Measurements from ENCODE around the gene SERPINA5.

DNA sequence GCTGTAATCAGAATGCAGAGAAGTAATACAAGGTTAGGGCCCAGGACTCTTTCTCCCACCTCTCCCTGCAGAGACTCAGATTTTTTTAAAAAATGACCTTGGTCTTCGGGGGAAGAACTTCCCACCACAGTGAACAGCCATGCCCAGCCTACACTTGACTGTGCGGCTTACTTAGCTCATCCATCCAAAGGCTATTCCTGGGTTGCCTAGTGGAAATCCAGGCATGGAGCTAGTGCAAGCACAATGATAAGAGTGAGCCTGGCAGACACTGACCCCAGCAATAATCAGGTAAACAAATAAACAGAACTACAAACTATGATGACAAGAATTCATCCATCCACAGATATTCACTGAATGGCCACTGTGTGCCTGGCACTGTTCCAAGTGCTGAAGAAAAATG, 14.7 kb downstream of the SERPINA5 start:
- TF ChIP-seq ZNF629 (CRISPR knock-in tag; conservative IDR thresholded peaks at IDR 0.05) (no peak), NR2C2 (CRISPR knock-in tag; IDR thresholded peaks at IDR 0.05; ENCODE audit: borderline replicate concordance) (no peak), FLYWCH1 (CRISPR knock-in tag; IDR thresholded peaks at IDR 0.05) (no peak), IKZF4 (CRISPR knock-in tag; IDR thresholded peaks at IDR 0.05; ENCODE audit: borderline replicate concordance, low read depth, not compliant biosample characterization) (no peak), CCAR2 (optimal IDR thresholded peaks at IDR 0.05; ENCODE audit: low read depth, low read length) (no peak), RAD21 (CRISPR knock-in tag; IDR thresholded peaks at IDR 0.05) (no peak), ZBTB38 (CRISPR knock-in tag; IDR thresholded peaks at IDR 0.05) (no peak), RFX5 (IDR thresholded peaks at IDR 0.05; ENCODE audit: low read depth, low read length) (no peak)
- TF ChIP-seq, protein P1, sequence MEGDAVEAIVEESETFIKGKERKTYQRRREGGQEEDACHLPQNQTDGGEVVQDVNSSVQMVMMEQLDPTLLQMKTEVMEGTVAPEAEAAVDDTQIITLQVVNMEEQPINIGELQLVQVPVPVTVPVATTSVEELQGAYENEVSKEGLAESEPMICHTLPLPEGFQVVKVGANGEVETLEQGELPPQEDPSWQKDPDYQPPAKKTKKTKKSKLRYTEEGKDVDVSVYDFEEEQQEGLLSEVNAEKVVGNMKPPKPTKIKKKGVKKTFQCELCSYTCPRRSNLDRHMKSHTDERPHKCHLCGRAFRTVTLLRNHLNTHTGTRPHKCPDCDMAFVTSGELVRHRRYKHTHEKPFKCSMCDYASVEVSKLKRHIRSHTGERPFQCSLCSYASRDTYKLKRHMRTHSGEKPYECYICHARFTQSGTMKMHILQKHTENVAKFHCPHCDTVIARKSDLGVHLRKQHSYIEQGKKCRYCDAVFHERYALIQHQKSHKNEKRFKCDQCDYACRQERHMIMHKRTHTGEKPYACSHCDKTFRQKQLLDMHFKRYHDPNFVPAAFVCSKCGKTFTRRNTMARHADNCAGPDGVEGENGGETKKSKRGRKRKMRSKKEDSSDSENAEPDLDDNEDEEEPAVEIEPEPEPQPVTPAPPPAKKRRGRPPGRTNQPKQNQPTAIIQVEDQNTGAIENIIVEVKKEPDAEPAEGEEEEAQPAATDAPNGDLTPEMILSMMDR (CRISPR knock-in tag; IDR thresholded peaks at IDR 0.05) = no peak
- TF ChIP-seq, protein P2, sequence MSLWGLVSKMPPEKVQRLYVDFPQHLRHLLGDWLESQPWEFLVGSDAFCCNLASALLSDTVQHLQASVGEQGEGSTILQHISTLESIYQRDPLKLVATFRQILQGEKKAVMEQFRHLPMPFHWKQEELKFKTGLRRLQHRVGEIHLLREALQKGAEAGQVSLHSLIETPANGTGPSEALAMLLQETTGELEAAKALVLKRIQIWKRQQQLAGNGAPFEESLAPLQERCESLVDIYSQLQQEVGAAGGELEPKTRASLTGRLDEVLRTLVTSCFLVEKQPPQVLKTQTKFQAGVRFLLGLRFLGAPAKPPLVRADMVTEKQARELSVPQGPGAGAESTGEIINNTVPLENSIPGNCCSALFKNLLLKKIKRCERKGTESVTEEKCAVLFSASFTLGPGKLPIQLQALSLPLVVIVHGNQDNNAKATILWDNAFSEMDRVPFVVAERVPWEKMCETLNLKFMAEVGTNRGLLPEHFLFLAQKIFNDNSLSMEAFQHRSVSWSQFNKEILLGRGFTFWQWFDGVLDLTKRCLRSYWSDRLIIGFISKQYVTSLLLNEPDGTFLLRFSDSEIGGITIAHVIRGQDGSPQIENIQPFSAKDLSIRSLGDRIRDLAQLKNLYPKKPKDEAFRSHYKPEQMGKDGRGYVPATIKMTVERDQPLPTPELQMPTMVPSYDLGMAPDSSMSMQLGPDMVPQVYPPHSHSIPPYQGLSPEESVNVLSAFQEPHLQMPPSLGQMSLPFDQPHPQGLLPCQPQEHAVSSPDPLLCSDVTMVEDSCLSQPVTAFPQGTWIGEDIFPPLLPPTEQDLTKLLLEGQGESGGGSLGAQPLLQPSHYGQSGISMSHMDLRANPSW (CRISPR knock-in tag; IDR thresholded peaks at IDR 0.05; ENCODE audit: borderline replicate concordance) = no peak
- TF ChIP-seq, protein P3, sequence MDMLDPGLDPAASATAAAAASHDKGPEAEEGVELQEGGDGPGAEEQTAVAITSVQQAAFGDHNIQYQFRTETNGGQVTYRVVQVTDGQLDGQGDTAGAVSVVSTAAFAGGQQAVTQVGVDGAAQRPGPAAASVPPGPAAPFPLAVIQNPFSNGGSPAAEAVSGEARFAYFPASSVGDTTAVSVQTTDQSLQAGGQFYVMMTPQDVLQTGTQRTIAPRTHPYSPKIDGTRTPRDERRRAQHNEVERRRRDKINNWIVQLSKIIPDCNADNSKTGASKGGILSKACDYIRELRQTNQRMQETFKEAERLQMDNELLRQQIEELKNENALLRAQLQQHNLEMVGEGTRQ (IDR thresholded peaks at IDR 0.05; ENCODE audit: low read depth, low read length) = no peak
- TF ChIP-seq, protein P3 (CRISPR knock-in tag; IDR thresholded peaks at IDR 0.05; ENCODE audit: borderline replicate concordance) = no peak
